Effector memory CD8-positive, alpha-beta T cell (primary cell): Measurements from ENCODE around the gene MCRS1.

Experiments used
- ATAC-seq: fragments of 150-1000 bp; cut with Tn5 transposase; replicated peaks from 2 replicates; pipeline ENCODE4 v1.10.0; 2021; ENCODE audit warnings: mild to moderate bottlenecking, moderate library complexity
- DNase-seq, 3 experiments: peaks; one replicate each; pipeline ENCODE4 v3.0.0; 2021
- H3K27ac Mint-ChIP-seq, 2 donors: one replicate each; pipeline ENCODE4 v1.8.0; 2022; ENCODE audit warnings: mild to moderate bottlenecking in 2 of 2, mixed read lengths in 2 of 2, moderate library complexity in 2 of 2
- H3K27me3 Mint-ChIP-seq, 2 donors: one replicate each; pipeline ENCODE4 v1.8.0; 2022; ENCODE audit warnings: mixed read lengths in 2 of 2
- H3K36me3 Mint-ChIP-seq: one replicate; pipeline ENCODE4 v1.8.0; 2022; ENCODE audit warnings: mild to moderate bottlenecking, moderate library complexity, mixed read lengths; ENCODE audit not compliant: insufficient read depth
- H3K4me1 Mint-ChIP-seq, 2 donors: one replicate each; pipeline ENCODE4 v1.8.0; 2022; ENCODE audit warnings: low read depth in 2 of 2, mixed read lengths in 2 of 2
- H3K4me3 Mint-ChIP-seq, 2 donors: one replicate each; pipeline ENCODE4 v1.8.0; 2022; ENCODE audit warnings: mild to moderate bottlenecking in 2 of 2, mixed read lengths in 2 of 2, moderate library complexity in 2 of 2
- H3K9me3 Mint-ChIP-seq, 2 donors: one replicate each; pipeline ENCODE4 v1.8.0; 2022; ENCODE audit warnings: mixed read lengths in 2 of 2

MCRS1 gene

GRCh38 chr12:49557187-49557916 is 10.6 kb downstream of the MCRS1 start:
- peaks cover 31% of the 10 kb centered on the region for H3K36me3 Mint-ChIP-seq
- H3K4me1 Mint-ChIP-seq, result peaks cover 6 to 14% of the 10 kb centered on the region in 2 donors
- ATAC-seq (no peak), DNase-seq (no peak)
- no peaks in the 10 kb centered on the region for H3K27me3 Mint-ChIP-seq
- no peaks in the 10 kb centered on the region for H3K9me3 Mint-ChIP-seq
- no peak overlapping the region for H3K4me3 Mint-ChIP-seq
- peak overlapping the region in 1 of 2 donors; percentile 79 for H3K27ac Mint-ChIP-seq

- Mint-ChIP-seq H3K4me3 (no peak overlapping the region), H3K27me3 (no peaks in the 10 kb centered on the region), H3K27ac (peak overlapping the region in 1 of 2 donors; percentile 79), H3K36me3 (peaks cover 23% of the 10 kb centered on the region), H3K9me3 (no peaks in the 10 kb centered on the region), H3K4me1 (peaks cover 6 to 12% of the 10 kb centered on the region in 2 donors)
- DNase-seq (no peak), ATAC-seq (no peak)
Measured at GRCh38 chr12:49556391-49557186, 11.4 kb downstream of the MCRS1 start.

- Mint-ChIP-seq H3K36me3 (peaks cover 15% of the 10 kb centered on the region), H3K4me1 (peaks cover 6 to 9% of the 10 kb centered on the region in 2 donors), H3K27ac (peak overlapping the region in 1 of 2 donors; percentile 79), H3K9me3 (no peaks in the 10 kb centered on the region), H3K4me3 (no peak overlapping the region), H3K27me3 (peaks cover under 1 to 2% of the 10 kb centered on the region in 2 donors)
- no peak for ATAC-seq
- no peak for DNase-seq
Measured at GRCh38 chr12:49555631-49556390, 12.1 kb downstream of the MCRS1 start.

GRCh38 chr12:49554266-49554665 is 13.7 kb downstream of the MCRS1 start:
- Mint-ChIP-seq H3K9me3 (no peaks in the 10 kb centered on the region), H3K4me1 (peaks cover 6 to 7% of the 10 kb centered on the region in 2 donors), H3K4me3 (no peak overlapping the region), H3K27ac (no peak overlapping the region), H3K27me3 (peaks cover 8 to 16% of the 10 kb centered on the region in 2 donors), H3K36me3 (peaks cover 10% of the 10 kb centered on the region)
- ATAC-seq, result no peak
- no peak for DNase-seq

GRCh38 chr12:49553512-49554088 is 14.3 kb downstream of the MCRS1 start:
- no peaks in the 10 kb centered on the region for H3K9me3 Mint-ChIP-seq
- H3K27me3 Mint-ChIP-seq, result peaks cover 13 to 22% of the 10 kb centered on the region in 2 donors
- ATAC-seq (peak; percentile 77), DNase-seq (no peak)
- no peak overlapping the region for H3K27ac Mint-ChIP-seq
- H3K4me3 Mint-ChIP-seq, result no peak overlapping the region
- H3K36me3 Mint-ChIP-seq, result peaks cover 10% of the 10 kb centered on the region
- H3K4me1 Mint-ChIP-seq, result peaks cover 6 to 10% of the 10 kb centered on the region in 2 donors

- no peak overlapping the region for H3K27ac Mint-ChIP-seq
- no peaks in the 10 kb centered on the region for H3K9me3 Mint-ChIP-seq
- DNase-seq, result no peak
- ATAC-seq, result no peak
- no peak overlapping the region for H3K4me3 Mint-ChIP-seq
- peaks cover 10% of the 10 kb centered on the region for H3K36me3 Mint-ChIP-seq
- H3K27me3 Mint-ChIP-seq, result peaks cover 20 to 29% of the 10 kb centered on the region in 2 donors
- peaks cover 6 to 12% of the 10 kb centered on the region in 2 donors for H3K4me1 Mint-ChIP-seq
Measured at GRCh38 chr12:49552899-49553298, 15.0 kb downstream of the MCRS1 start.

- H3K4me3 Mint-ChIP-seq, result no peak overlapping the region
- peaks cover 25 to 34% of the 10 kb centered on the region in 2 donors for H3K27me3 Mint-ChIP-seq
- H3K9me3 Mint-ChIP-seq, result no peaks in the 10 kb centered on the region
- H3K4me1 Mint-ChIP-seq, result peaks cover 6 to 12% of the 10 kb centered on the region in 2 donors
- no peak for DNase-seq
- H3K27ac Mint-ChIP-seq, result no peak overlapping the region
- no peak for ATAC-seq
- H3K36me3 Mint-ChIP-seq, result peaks cover 10% of the 10 kb centered on the region
Measured at GRCh38 chr12:49552425-49552824, 15.5 kb downstream of the MCRS1 start.

- DNase-seq, result no peak
- ATAC-seq, result no peak
- Mint-ChIP-seq H3K27me3 (peaks cover 29 to 38% of the 10 kb centered on the region in 2 donors), H3K27ac (no peak overlapping the region), H3K4me1 (peaks cover 6 to 12% of the 10 kb centered on the region in 2 donors), H3K9me3 (no peaks in the 10 kb centered on the region), H3K4me3 (no peak overlapping the region), H3K36me3 (peaks cover 10% of the 10 kb centered on the region)
Measured at GRCh38 chr12:49552014-49552413, 15.9 kb downstream of the MCRS1 start.

- Mint-ChIP-seq H3K9me3 (no peaks in the 10 kb centered on the region), H3K27me3 (peaks cover 30 to 51% of the 10 kb centered on the region in 2 donors), H3K36me3 (peaks cover 4% of the 10 kb centered on the region), H3K27ac (no peak overlapping the region), H3K4me3 (no peak overlapping the region), H3K4me1 (peaks cover 6 to 9% of the 10 kb centered on the region in 2 donors)
- DNase-seq, result no peak
- ATAC-seq, result no peak
Measured at GRCh38 chr12:49550693-49551252, 17.2 kb downstream of the MCRS1 start.

- Mint-ChIP-seq H3K27ac (no peak overlapping the region), H3K27me3 (peaks cover 30 to 58% of the 10 kb centered on the region in 2 donors), H3K4me3 (peak overlapping the region in 1 of 2 donors; percentile 73), H3K36me3 (peaks cover 4% of the 10 kb centered on the region), H3K9me3 (no peaks in the 10 kb centered on the region), H3K4me1 (peaks cover 6 to 9% of the 10 kb centered on the region in 2 donors)
- ATAC-seq (no peak), DNase-seq (no peak)
Measured at GRCh38 chr12:49549735-49550692, 17.9 kb downstream of the MCRS1 start.

GRCh38 chr12:49548822-49549648 is 18.9 kb downstream of the MCRS1 start:
- peaks cover 6 to 13% of the 10 kb centered on the region in 2 donors for H3K4me1 Mint-ChIP-seq
- peaks cover 30 to 62% of the 10 kb centered on the region in 2 donors for H3K27me3 Mint-ChIP-seq
- peak; percentile 55 for ATAC-seq
- H3K36me3 Mint-ChIP-seq, result peaks cover under 1% of the 10 kb centered on the region
- no peaks in the 10 kb centered on the region for H3K9me3 Mint-ChIP-seq
- no peak for DNase-seq
- H3K4me3 Mint-ChIP-seq, result peak overlapping the region; percentile 62 to 73
- H3K27ac Mint-ChIP-seq, result no peak overlapping the region
